GM12873 (cell line): Measurements from ENCODE around the gene CCBE1.

ENCODE experiments used
- CTCF ChIP-seq: IDR thresholded peaks from 2 replicates; pipeline ENCODE4 v1.5.1; 2012; ENCODE audit warnings: low read depth, mild to moderate bottlenecking, moderate library complexity, low read length, control low read depth; ENCODE audit not compliant: insufficient read depth; ENCODE audit errors: missing control alignments

Gene CCBE1

GRCh38 chr18:59639821-59640220, 57.4 kb downstream of the CCBE1 start:
- no peak for TF ChIP-seq CTCF

GRCh38 chr18:59639136-59639535, 58.1 kb downstream of the CCBE1 start:
- no peak for TF ChIP-seq CTCF

- TF ChIP-seq CTCF: no peak
These were observed 63.2 kb downstream of the CCBE1 start for GRCh38 chr18:59633961-59634485.

GRCh38 chr18:59633317-59633716, 63.9 kb downstream of the CCBE1 start:
- no peak for TF ChIP-seq CTCF

GRCh38 chr18:59631583-59632181, 65.5 kb downstream of the CCBE1 start:
- peak; percentile 68 for TF ChIP-seq CTCF

- TF ChIP-seq CTCF: no peak
These were observed 67.3 kb downstream of the CCBE1 start for GRCh38 chr18:59629894-59630293.

GRCh38 chr18:59628995-59629394, 68.2 kb downstream of the CCBE1 start:
- no peak for TF ChIP-seq CTCF
